Adipocyte (in vitro differentiated cells): Measurements from ENCODE around the gene PRSS21.

ENCODE experiments used
- DNase-seq: peaks from one replicate; pipeline ENCODE4 v3.0.0-alpha.2; 2015; ENCODE audit warnings: low read depth
- H3K27me3 ChIP-seq: replicated peaks from 2 replicates; pipeline ENCODE4 v1.7.0; 2013; ENCODE audit warnings: mild to moderate bottlenecking, low read length, moderate library complexity; ENCODE audit not compliant: control insufficient read depth, insufficient read depth
- H3K36me3 ChIP-seq: 2 replicates; pipeline ENCODE4 v1.7.0; 2013; ENCODE audit warnings: low read length, mild to moderate bottlenecking, moderate library complexity; ENCODE audit not compliant: control insufficient read depth, insufficient read depth, severe bottlenecking
- H3K4me1 ChIP-seq: 2 replicates; pipeline ENCODE4 v1.7.0; 2013; ENCODE audit warnings: mild to moderate bottlenecking, low read length, moderate library complexity; ENCODE audit not compliant: control insufficient read depth, insufficient read depth
- H3K4me3 ChIP-seq: 2 replicates; pipeline ENCODE4 v1.7.0; 2013; ENCODE audit warnings: mild to moderate bottlenecking, low read length, moderate library complexity
- H3K9ac ChIP-seq: 2 replicates; pipeline ENCODE4 v1.7.0; 2013; ENCODE audit warnings: mild to moderate bottlenecking, low read length, moderate library complexity
- H3K9me3 ChIP-seq: 2 replicates; pipeline ENCODE4 v1.7.0; 2013; ENCODE audit warnings: mild to moderate bottlenecking, low read length, moderate library complexity; ENCODE audit not compliant: control insufficient read depth

The PRSS21 gene

DNA sequence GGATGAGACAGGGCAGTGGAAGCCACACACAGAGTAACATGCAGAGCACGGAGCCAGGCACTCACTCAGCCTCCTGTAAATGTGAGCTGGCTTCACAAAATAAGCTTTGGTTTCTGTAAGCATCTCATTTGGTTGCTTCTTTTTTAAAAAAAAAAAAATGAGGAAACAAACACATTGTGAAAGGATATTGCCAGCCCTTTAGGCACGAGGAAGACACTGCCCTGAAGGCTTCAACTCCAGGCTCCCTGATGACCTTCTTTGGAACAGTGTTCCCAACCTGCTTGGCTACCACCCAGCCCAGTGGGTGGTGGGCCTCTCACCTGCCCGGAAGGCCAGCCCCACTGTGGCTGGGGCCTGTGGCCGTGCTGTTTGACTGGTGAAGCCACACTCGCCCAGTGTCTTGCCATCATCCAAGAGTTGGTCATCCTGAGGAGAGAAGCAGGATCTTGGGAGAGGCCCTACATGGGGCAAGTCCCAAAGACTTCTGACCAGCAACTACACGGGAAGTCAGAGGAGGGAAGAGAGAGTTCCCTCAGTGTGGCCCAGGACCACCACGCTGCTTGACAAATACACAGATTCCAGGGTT lies 41.8 kb upstream of the PRSS21 start:
- peaks cover 45% of the 10 kb centered on the region for H3K36me3 ChIP-seq
- no peaks in the 10 kb centered on the region for H3K27me3 ChIP-seq
- peak overlapping the region; percentile 93 for H3K4me3 ChIP-seq
- no peak for DNase-seq
- peak overlapping the region; percentile 88 for H3K9ac ChIP-seq
- H3K4me1 ChIP-seq = peaks cover 40% of the 10 kb centered on the region
- no peaks in the 10 kb centered on the region for H3K9me3 ChIP-seq

DNA sequence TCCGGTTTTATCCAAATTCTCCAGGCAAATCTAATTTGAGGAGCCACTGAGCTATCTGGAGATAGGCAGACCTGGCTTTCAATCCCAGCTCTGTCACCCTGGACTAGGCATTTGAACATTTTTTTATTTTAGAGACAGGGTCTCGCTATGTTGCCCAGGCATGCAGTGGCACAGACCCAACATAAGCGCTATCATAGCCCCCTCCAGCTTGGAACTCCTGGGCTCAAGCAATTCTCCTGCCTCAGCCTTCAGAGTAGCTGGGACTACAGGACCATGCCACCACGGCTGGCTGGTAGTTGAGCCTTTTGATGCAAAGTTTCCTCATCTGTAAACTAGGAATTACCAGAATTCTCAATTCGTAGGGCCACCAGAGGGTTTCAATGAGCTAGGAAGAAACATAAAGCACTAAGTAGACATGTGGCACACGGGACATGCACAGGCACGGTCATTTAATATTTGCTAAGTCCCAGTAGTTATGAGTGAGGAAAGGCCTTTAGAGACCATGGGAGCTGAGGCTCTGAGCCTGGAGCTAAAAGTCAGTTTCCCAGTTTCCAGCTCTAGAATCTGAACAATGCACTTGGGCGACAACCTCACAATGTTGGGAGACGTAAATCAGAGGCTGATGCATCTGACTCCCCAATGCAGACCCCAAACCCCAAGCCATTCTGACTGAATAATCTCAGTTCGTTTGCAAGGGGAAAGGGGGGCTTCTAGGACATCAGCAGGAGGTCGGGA lies 41.1 kb upstream of the PRSS21 start:
- DNase-seq = peak; percentile 32
- Histone ChIP-seq H3K4me3 (peak overlapping the region; percentile 93), H3K9me3 (no peaks in the 10 kb centered on the region), H3K27me3 (no peaks in the 10 kb centered on the region), H3K9ac (peak overlapping the region; percentile 88), H3K36me3 (peaks cover 38% of the 10 kb centered on the region), H3K4me1 (peaks cover 33% of the 10 kb centered on the region)

DNA sequence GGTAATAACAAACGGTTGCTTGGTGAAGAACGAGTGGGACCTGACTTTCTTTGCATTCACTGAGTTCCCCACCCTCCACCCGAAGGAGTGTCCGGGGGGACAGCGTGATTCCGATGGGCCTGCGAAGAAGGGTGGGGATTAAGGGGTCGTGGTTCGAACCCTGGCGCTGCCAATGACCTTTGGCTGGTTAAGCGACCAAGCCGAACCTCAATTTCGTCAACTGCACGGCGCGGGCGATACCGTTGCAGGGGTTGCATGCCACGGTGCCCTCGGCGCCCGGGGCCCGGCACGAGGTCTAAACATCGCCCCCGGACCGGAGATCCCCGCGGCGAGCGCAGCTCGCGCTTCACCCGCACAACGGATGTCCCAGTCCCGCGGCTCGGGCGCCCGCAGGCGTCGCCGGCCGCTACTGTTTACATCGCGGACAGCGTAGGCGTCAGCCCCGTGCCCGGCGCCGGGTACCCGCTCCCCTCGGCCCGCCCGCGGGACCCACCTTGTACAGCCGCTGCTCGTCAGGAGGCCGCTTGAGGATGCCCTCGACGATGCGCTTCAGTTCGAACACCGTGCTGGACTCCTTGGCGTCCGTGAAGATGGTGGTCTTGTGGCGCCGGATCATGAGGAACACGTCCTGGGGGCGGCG lies 40.4 kb upstream of the PRSS21 start:
- Histone ChIP-seq H3K9ac (peak overlapping the region; percentile 88), H3K9me3 (no peaks in the 10 kb centered on the region), H3K27me3 (no peaks in the 10 kb centered on the region), H3K4me3 (peak overlapping the region; percentile 93), H3K36me3 (peaks cover 32% of the 10 kb centered on the region), H3K4me1 (peaks cover 33% of the 10 kb centered on the region)
- peak; percentile 59 for DNase-seq

DNA sequence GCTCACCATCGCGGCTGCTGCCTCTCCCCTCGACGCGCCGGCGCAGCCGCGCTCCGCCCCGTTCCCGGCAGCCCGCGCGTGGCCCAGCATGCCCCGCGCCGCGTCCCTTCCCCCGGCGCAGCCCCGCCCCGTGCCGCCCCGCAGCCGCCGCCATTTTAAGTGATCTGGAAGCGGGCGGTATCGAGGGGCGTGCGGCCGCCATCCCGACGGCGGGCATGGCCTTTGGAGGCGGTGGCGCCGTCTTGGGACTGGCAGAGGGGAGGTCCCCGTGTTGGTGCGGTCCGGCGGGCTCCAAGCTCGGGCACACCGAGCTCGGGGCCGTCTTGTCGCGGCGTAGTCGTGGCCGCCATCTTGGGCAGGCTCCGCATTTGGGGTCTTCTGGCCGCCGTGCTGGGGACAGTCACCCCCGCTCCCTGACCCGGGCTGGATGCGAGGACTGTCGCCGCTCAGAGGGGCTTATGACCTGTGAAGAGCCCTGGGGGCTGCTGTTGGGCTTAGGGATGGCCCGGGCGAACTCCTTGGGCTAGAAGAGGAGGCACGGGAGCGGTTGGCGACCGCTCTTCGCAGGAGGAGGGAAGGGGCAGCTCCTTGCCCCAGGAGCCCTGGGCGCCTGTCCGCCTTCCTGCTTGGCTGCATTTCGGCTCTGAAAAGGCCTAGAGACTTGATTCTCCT lies 39.7 kb upstream of the PRSS21 start, which contains the start of gene ELOB:
Gene ELOB, minus strand, starts transcription at position 50 of the 672 bp plus-strand sequence. Its CDS starts 41 bp downstream, at position 9.
- H3K36me3 ChIP-seq = peaks cover 26% of the 10 kb centered on the region
- DNase-seq = peak; percentile 95
- peaks cover 33% of the 10 kb centered on the region for H3K4me1 ChIP-seq
- H3K9ac ChIP-seq = peak within 1 kb of the TSS; percentile 100
- no peaks in the 10 kb centered on the region for H3K9me3 ChIP-seq
- H3K27me3 ChIP-seq = peaks cover under 1% of the 10 kb centered on the region
- H3K4me3 ChIP-seq = peak within 1 kb of the TSS; percentile 98

DNA sequence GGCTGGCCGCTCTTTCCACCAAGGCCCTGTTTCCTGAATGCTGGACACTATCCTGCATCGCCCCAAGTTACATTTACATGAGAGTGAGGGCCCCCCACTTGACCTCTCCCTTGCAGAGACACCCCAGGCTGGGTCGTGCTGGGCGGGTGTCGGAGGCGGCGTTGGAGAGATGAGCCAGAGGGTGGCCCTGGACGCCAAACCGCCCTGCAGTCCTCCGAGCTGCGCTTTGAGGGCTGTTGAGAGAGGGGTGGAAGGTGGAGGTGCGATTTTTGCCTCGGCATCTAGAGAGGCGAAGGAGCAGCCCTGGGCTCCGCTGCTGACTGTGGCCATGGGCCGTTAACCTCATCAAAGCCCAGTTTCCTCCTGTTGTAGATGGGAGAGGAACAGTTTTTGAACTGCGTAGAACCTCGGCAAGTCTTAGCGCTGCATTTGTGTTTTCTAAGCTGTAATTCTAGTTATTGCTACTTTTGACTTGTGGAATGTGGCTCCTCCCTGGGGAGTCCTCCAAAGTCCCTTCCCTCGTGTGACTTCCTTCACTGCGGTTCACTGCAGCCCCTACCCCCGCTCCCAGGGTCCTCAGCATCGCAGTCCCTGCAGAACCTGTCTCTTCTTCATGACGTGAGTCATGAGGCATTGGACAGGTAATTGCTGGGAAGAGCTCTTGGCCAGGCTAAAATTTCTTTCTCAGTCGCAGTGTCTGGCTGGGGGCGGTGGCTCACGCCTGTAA lies 39.0 kb upstream of the PRSS21 start:
- Histone ChIP-seq H3K9me3 (no peaks in the 10 kb centered on the region), H3K4me1 (peaks cover 29% of the 10 kb centered on the region), H3K27me3 (peaks cover 3% of the 10 kb centered on the region), H3K9ac (peak overlapping the region; percentile 100), H3K4me3 (peak overlapping the region; percentile 98), H3K36me3 (peaks cover 21% of the 10 kb centered on the region)
- peak; percentile 52 for DNase-seq

DNA sequence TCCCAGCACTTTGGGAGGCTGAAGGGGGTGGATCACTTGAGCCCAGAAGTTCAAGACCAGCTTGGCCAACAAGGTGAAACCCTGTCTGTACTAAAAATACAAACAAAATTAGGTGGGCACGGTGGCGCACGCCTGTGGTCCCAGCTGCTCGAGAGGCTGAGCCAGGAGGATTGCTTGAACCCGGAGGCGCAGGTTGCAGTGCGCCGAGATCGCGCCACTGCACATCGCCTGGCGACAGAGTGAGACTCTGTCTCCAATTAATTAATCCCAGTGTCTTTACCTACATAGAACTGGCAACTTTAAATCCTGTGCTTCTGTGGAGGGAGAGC lies 38.4 kb upstream of the PRSS21 start:
- peaks cover 24% of the 10 kb centered on the region for H3K4me1 ChIP-seq
- peaks cover 15% of the 10 kb centered on the region for H3K36me3 ChIP-seq
- H3K4me3 ChIP-seq = peak overlapping the region; percentile 98
- peak overlapping the region; percentile 100 for H3K9ac ChIP-seq
- DNase-seq = no peak
- H3K27me3 ChIP-seq = peaks cover 8% of the 10 kb centered on the region
- H3K9me3 ChIP-seq = no peaks in the 10 kb centered on the region

DNA sequence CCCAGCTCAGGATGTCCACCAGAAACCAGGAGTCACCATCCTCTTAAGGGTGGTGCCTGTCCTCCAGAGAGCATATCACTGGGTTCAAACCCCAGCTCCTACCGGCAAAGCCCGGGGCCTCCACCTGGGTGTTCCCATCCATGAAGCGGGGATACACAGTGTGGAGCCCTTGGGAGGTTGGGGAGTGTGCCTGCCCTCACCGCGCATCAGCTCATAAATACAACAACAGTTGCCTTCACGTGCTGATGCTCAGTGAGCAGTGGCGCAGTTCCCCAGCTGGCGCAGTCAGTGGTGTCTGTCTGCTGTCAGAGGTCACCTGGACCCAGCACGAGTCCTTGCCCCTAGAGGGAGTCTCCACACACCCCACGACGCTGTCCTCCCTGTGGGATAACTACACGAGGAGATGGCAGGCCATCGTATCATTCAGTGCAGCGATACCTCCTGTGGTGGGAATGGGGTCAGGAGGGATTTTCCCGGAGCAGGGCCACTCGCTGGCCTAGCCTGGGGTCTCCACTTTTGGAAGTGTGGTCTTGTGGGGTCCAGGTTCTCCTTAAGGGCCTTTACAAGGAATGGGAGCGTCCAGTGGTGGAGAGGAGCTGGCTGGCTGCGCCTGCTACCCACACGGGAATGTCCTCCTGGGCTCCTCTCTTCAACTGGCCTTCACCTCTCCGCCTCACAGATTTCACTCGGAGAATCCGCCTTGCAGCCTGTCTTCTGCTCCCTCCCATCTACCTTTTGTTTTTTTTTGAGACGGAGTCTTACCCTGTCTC lies 37.7 kb upstream of the PRSS21 start:
- Histone ChIP-seq H3K27me3 (peaks cover 16% of the 10 kb centered on the region), H3K4me3 (no peak overlapping the region)

DNA sequence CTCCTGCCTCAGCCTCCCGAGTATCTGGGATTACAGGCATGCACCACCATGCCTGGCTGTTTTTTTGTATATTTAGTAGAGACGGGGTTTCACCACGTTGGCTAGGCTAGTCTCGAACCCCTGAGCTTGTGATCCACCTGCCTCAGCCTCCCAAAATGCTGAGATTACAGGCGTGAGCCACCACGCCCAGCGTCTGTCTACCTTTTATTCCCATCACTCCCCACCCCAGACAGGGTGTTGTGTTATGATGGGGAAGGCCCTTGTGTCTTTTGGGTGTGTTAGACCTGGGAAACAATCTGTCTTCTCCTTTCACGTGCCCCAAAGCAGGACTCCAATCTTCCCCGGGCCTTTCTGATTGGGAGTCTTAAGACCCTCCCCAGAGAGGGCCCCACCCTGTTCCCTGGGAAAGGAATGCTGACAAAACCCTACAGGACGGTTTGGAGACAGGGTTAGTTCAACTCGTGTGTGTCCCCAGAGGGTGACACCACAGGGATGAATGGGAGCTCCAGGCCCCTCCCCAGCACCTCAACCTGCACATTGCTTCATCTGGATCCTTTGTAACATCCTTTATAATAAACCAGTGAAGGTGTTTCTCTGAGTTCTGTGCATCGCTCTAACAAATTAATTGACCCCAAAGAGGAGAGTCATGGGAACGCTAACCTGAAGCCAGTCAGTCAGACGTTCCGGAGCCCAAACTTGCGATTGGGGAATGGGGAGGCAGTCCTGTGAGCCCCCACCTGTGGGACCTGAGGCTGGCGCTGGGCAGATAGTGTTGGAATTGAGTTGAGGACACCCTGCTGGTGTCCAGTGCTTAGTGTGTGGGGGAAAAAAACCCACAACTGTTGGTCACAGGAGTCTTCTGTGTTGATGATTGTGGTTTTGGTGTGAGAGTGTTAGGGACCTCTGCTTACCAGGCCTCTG lies 36.8 kb upstream of the PRSS21 start:
- H3K4me1 ChIP-seq = peaks cover 22% of the 10 kb centered on the region
- DNase-seq = no peak
- H3K27me3 ChIP-seq = peaks cover 25% of the 10 kb centered on the region
- H3K36me3 ChIP-seq = no peaks in the 10 kb centered on the region
- no peaks in the 10 kb centered on the region for H3K9me3 ChIP-seq
- H3K9ac ChIP-seq = no peak overlapping the region
- H3K4me3 ChIP-seq = no peak overlapping the region

More for the DNA sequence above, 37.7 kb upstream of the PRSS21 start:
- DNase-seq = no peak
- Histone ChIP-seq H3K9ac (no peak overlapping the region), H3K36me3 (peaks cover 8% of the 10 kb centered on the region), H3K4me1 (peaks cover 24% of the 10 kb centered on the region), H3K9me3 (no peaks in the 10 kb centered on the region)

DNA sequence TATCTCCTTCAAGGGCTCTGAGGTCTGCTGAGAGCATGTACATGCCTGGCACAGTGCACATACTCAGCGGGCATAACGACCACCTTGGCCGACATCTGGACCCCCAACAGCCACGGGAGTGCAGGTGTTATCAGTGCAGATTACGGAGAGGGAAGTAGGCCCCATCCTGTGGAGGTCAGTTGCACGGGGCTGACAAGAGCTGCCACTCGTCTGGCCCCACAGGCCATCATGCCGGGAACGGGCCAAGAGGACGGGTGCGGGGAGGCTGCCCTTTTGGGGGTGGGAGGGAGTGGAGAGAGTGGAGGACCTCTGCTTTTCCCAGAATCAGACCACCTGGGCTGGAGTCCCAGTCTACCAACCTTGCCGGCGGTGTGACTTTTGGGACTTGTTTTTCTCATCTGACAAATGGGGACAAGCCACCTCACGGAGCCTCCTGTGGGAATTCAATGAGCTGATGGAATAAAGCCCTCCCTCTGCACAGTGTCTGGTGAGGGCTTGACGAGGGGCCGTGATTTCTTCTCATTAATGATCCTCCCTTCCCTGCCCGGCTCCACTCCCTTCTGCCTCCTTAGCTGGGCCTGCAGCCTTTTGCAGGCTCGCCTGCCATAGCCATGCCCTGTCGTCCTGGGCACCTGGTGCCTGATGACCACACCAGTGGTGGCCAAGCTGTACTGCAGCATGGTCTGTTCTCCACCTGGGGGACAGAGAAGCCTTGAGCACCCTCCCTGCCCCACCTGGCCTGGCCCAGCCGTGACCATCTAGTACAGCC lies 34.3 kb upstream of the PRSS21 start:
- Histone ChIP-seq H3K27me3 (peaks cover 43% of the 10 kb centered on the region), H3K9ac (no peak overlapping the region), H3K4me3 (no peak overlapping the region), H3K9me3 (no peaks in the 10 kb centered on the region), H3K36me3 (no peaks in the 10 kb centered on the region), H3K4me1 (peaks cover 10% of the 10 kb centered on the region)
- no peak for DNase-seq
